DMS153 treated with DMSO at 0.1 percent for 48 hours (cell line): ENCODE measurements around the gene ADAT3.
"Not testable (repeated sequence)": the region's sequence is repeated elsewhere in the genome, so short reads cannot be mapped to it uniquely, and the experiment has no call there.

Experiments used
- DNase-seq: peaks from one replicate; lab custom pipeline; 2025; ENCODE audit not compliant: unreplicated experiment; lab: John Stamatoyannopoulos, UW

ADAT3 gene

DNA sequence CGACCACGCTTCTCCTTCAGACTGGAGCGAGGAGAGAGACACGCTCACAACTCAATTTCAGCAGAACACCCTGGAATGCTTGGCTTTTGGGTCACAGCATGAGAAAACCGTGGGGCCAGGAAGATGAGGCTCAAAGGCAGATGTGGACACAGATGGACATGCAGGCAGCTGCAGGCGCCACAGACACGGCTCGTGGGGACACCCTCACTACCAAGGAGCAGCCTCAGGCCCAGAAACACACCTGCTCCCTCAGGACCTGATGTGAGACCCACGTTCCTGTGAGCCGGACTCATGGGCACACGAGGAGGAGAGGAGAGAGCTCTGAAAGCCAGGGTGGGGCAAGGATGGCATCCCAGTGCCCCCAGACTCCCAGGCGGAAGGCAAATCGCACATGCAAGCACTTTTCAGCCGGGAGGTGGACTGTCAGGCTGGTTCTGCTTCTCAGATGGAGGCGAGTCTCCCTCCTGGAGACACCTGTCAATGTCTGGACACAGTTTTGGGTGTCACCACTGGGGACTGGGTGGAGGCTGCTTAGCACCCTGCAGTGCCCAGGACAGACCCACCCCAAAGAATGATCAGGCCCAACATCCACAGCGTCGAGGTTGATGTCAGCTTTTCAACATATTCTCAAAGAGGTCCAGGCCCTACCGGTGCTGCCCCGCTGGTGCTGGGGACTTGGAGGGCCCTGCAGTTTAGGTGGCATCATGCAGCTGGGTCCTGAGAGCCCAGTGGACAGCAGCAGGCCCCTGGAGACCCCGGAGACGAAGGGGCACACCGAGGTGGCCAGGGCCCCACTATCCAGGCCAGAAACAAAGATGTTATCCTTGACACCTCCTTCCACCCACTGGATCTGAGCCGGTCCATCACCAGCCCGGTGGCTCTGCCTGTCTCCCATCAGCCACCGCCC lies 22.2 kb upstream of the ADAT3 start:
- no peak for DNase-seq

- no peak for DNase-seq
Observed at GRCh38 chr19:1883784-1884183, 21.4 kb upstream of the ADAT3 start.

GRCh38 chr19:1884291-1884718 lies 20.9 kb upstream of the ADAT3 start:
- no peak for DNase-seq

- no peak for DNase-seq
Observed at GRCh38 chr19:1884719-1885334, 20.4 kb upstream of the ADAT3 start.

DNA sequence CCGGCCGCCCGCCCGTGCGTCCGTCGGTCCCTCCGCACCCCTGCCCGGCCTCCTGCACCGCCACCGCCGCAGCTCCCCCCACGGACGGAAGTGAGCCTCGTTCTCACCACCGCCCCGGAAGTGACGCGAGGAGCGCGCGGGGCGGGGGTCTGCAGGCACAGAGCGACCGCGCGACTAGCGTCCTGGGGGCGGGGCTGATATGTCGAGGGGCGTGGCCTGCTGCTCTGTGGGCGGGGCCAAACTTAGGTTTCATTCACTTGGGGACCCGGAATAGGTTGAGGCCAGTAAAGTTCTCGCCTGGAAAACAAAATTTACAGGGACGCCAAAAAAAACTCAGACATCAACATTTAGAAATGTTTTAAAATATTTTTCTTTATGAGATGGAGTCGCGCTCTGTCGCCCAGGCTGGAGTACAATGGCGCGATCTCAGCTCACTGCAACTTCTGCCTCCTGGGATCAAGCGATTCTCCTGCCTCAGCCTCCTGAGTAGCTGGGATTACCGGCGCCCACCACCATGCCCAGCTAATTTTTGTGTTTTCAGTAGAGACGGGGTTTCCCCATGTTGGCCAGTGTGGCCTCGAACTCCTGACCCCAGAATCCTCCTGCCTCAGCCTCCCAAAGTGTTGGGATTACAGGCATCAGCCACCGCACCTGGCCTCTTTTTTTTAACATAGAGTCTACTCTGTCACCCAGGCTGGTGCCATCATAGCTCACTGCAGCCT lies 19.6 kb upstream of the ADAT3 start, which contains the start of gene ABHD17A:
Gene ABHD17A, minus strand, starts transcription at position 99 of the 722 bp plus-strand sequence. CDS start 3,930 bp downstream, outside the sequence.
- DNase-seq, result peak; percentile 5

GRCh38 chr19:1886360-1886759 lies 18.8 kb upstream of the ADAT3 start:
- DNase-seq, result not testable (repeated sequence)

- no peak for DNase-seq
Observed at GRCh38 chr19:1888385-1888784, 16.8 kb upstream of the ADAT3 start.

DNA sequence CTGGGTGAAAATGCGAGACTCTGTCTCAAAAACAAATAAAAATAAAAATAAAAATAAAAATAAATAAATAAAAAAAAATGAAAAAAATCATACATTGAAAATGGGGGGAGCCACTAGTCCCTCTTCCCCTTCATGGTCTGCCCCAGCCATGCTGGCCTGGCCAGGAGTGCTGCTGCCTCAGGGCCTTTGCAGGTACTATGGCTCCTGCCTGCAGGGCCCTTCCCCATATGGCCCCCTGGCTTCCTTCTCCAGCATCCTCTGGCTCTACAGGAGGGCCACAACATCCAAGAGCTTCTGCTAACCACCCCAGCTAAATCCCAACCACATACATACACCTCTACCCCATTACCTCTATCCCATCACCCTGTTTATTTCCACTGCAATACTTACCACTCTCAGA lies 15.3 kb upstream of the ADAT3 start:
- DNase-seq, result no peak

GRCh38 chr19:1893791-1894190 lies 11.4 kb upstream of the ADAT3 start:
- no peak for DNase-seq

GRCh38 chr19:1896508-1896907 lies 8.7 kb upstream of the ADAT3 start:
- no peak for DNase-seq

GRCh38 chr19:1901940-1902404 lies 3.2 kb upstream of the ADAT3 start:
- no peak for DNase-seq

GRCh38 chr19:1902923-1903322 lies 2.3 kb upstream of the ADAT3 start:
- DNase-seq, result no peak

GRCh38 chr19:1904860-1905109 lies 414 bp upstream of the ADAT3 start:
- no peak for DNase-seq

DNA sequence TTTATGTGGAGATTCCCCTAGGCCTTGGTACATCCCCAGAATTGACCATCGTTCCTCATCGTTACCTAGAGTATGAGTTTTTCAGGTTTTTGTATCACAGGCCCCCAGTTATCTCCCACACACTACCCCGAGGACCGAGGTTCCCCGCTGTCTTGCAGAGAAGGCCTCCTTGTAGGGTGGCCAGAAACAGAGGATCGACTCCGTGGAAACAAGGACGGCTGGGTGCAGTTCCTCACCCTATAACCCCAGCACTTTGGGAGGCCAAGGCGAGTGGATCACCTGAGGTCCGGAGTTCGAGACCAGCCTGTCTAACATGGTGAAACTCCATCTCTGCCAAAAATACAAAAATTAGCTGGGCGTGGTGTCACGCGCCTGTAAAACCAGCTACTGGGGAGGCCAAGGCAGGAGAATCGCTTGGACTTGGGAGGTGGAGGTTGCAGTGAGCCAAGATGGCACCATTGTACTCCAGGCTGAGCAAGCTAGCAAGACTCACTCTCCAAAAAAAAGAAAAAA lies 720 bp downstream of the ADAT3 start:
- no peak for DNase-seq

GRCh38 chr19:1906985-1907562 lies 1.9 kb downstream of the ADAT3 start:
- no peak for DNase-seq

DNA sequence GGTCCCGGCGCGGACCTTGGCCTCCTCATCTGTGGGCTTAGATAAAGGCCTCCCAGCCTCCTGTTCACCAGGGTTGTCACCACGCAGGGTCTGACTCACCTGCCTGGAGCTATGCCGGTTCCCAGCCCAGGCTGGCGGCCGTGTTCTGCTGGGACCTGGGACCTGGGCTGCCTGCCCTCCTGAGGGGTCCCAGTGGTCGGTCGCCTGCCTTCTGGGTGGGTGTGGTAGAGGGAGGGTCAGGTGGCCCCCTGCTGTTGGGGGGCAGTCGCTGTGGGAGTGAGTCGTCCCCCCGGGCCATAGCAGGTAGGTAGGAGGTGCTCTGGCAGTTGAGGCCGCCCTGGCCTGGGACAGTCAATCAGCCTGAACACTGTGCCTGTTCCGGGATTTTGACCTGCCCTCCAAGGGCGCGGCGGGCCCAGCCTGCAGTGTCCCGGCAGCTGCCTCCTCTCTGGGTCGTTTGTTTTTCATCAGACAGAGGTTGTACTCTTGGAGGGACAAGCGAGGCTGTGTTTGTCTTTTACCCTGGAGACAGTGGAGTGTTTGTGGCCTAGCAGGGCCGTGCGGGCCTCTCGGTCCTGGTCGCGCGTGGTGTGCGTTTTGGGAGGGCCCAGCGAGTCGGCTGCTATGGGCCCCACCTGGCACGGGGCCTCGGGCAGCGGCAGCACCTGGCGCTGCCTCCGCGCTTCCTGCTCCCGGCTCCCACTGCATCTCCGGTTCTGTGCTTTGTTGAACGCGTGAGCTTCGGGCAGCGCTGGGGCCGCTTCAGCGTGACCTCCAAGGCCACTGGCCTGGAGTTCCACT lies 2.6 kb downstream of the ADAT3 start:
- DNase-seq, result no peak

GRCh38 chr19:1908364-1908678 lies 3.1 kb downstream of the ADAT3 start:
- DNase-seq, result no peak

- DNase-seq, result no peak
Observed at GRCh38 chr19:1909761-1910080, 4.5 kb downstream of the ADAT3 start.

- no peak for DNase-seq
Observed at GRCh38 chr19:1910177-1910576, 5.0 kb downstream of the ADAT3 start.

DNA sequence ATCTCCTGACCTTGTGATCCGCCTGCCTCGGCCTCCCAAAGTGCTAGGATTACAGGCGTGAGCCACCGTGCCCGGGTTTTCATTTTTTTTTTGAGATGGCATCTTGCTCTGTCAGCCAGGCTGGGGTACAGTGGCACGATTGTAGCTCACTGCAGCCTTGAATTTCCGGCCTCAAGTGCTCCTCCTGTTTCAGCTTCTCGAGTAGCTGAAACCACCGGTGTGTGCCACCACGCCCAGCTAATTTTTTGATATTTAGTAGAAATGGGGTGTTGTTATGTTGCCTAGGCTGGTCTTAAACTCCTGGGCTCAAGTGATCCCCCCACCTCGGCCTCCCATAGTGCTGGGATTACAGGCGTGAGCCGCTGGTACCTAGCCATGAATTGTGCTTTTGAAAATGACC lies 5.9 kb downstream of the ADAT3 start:
- no peak for DNase-seq

DNA sequence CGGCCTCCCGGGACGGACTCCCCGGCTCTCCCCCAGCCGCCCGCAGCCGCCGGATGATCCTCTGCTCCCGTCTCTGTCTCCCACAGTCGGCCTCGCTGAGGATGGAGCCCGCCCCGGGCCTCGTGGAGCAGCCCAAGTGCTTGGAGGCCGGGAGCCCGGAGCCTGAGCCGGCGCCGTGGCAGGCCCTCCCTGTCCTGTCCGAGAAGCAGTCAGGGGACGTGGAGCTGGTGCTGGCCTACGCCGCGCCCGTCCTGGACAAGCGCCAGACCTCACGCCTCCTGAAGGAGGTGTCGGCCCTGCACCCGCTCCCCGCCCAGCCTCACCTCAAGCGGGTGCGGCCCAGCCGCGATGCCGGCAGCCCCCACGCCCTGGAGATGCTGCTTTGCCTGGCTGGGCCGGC lies 6.8 kb downstream of the ADAT3 start:
- DNase-seq, result no peak
